Activated CD4-positive, alpha-beta T cell treated with anti-CD3 and anti-CD28 coated beads, Interleukin-2, amount 50 U/mL, for 4 hours (primary cell): Measurements from ENCODE around the gene SNX30.

Experiments
- DNase-seq, 2 experiments: peaks; one replicate each; pipeline ENCODE4 v3.0.0-alpha.2; 2020

SNX30 gene

GRCh38 chr9:112752334-112753125 lies 2.0 kb downstream of the SNX30 start:
- DNase-seq, result no peak

GRCh38 chr9:112753725-112754124 lies 3.2 kb downstream of the SNX30 start:
- DNase-seq, result no peak

DNA sequence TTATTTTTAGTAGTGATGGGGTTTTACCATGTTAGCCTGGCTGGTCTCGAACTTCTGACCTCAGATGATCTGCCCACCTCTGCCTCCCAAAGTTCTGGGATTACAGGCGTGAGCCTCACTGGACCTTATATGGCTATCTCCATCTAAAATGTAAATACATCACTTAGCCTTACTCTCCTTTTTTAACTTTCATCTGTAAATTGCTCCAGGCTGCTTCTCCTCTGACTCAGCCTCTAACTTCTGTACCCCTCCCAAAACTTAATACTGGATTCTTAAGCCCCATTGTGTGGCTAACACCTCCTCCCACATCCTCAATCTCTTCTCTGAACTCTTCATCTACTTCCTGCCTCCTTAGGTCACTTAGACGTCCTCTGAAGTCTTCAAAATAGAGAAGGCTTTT lies 4.0 kb downstream of the SNX30 start:
- no peak for DNase-seq

DNA sequence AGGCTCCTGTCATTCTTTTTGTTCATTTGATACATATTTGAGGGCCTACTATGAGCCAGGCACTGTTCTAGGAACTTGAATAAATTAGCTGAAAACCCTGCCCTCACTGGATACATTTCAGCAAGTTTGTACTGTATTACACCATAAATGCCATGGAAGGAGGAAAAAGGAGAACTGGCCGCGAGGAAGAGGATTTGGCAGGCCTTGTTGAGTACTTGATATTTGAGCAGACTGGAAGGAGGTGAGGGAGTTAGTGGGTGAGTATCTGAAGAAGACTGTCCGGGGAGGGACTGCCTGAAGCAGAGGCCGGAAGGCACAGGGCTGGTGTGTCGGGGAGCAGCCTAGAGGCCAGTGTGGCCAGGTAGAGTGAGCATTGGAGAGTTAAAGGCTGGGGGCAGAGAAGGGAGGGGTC lies 4.5 kb downstream of the SNX30 start:
- no peak for DNase-seq

GRCh38 chr9:112755675-112756074 lies 5.1 kb downstream of the SNX30 start:
- no peak for DNase-seq

- DNase-seq, result no peak
These were observed 6.8 kb downstream of the SNX30 start for GRCh38 chr9:112757282-112757883.

GRCh38 chr9:112757940-112758339 lies 7.4 kb downstream of the SNX30 start:
- no peak for DNase-seq

- DNase-seq, result no peak
These were observed 10.3 kb downstream of the SNX30 start for GRCh38 chr9:112760821-112761220.

- no peak for DNase-seq
These were observed 11.5 kb downstream of the SNX30 start for GRCh38 chr9:112761912-112762655.

- no peak for DNase-seq
These were observed 12.4 kb downstream of the SNX30 start for GRCh38 chr9:112762726-112763518.

GRCh38 chr9:112764344-112764743 lies 13.8 kb downstream of the SNX30 start:
- no peak for DNase-seq

- DNase-seq, result no peak
These were observed 14.3 kb downstream of the SNX30 start for GRCh38 chr9:112764837-112765236.

DNA sequence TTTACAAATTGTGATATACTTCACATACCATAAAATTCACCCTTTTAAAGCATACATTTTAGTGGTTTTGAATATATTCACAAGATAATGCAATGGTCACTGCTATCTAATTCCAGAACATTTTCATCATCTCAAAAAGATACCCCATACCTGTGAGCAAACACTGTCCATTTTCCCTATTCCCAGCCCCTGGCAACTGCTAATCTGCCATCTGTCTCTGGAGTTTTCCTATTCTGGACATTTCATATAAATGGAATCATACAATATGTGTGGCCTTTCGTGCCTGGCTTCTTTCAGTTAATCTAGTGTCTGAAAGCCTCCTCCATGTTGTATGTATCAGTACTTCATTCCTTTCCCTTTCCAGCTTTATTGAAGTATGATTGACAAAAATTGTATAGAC lies 14.7 kb downstream of the SNX30 start:
- DNase-seq, result no peak

DNA sequence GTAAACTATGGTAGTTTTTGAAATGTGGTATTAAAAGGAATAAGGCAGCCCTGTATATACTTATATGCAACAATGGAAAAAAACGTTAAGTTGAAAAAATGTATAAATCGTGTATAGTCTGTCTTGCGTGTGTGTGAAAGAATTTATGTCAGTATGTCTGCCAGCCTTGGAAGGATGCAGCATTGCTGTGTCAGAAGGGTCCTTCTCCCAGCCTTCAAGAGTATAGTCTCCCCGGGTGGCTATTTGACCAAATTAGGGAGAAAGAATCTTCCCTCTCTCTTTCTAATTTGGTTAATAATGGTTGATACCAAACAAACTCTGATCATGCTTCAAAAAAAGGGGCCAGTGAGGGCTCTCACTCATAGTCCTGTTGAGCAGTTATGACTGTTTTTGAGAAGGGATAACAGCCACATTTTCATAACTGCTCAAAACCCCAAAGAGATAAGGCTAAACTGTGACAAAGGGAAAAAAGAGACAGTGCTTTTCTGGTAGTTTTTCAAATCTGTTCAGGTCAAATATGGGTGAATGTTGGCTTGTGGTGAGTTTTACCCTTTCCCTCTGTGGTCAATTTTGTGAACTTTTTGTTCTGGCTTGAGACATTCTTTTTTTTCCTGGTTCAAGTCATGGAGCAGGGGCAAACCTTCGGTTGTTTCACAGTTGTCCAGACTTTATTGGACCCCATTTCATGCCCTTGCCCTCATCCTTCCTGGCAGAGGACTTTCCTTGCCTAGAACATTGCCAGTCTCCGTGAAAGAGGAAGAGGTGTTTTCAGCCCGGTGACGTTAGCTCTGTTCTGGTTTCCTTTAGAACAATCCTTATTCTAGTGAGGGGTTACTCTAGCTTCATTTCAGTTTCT lies 21.0 kb downstream of the SNX30 start:
- DNase-seq, result no peak

DNA sequence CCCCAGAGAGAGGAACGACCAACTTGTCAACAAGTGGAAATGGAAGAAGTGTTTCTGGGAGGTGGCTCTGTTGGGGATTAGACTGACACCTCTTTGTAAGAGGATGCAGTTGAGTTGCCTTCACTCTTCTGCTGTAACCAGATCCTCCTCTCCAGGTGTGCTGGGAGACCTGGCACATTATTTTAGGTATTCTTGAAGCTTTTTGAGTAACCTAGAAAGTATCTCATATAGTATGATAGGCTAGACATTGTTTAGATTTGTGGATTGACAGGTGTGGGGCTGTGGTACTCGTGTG lies 21.6 kb downstream of the SNX30 start:
- DNase-seq, result no peak

GRCh38 chr9:112772551-112772950 lies 22.0 kb downstream of the SNX30 start:
- no peak for DNase-seq

GRCh38 chr9:112774006-112774996 lies 23.7 kb downstream of the SNX30 start:
- DNase-seq, result no peak

DNA sequence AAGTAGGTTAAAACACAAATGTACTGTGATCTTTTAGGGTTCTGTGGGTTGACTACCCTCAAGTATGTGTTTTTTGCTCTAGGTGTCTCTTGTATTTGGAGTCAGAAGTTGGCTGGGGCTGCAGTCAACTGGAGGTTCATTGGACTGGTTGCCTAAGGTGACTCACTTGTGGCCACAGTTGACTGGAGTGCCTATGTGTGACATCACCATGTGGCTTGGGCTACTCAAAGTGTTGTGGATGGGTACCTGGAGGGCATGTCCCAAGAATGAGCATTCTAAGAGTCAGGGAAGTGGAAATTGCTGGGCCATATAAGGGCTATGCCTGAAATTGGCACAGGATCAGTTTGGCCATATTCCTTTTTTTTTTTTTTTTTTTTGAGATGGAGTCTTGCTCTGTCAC lies 27.4 kb downstream of the SNX30 start:
- DNase-seq, result no peak

DNA sequence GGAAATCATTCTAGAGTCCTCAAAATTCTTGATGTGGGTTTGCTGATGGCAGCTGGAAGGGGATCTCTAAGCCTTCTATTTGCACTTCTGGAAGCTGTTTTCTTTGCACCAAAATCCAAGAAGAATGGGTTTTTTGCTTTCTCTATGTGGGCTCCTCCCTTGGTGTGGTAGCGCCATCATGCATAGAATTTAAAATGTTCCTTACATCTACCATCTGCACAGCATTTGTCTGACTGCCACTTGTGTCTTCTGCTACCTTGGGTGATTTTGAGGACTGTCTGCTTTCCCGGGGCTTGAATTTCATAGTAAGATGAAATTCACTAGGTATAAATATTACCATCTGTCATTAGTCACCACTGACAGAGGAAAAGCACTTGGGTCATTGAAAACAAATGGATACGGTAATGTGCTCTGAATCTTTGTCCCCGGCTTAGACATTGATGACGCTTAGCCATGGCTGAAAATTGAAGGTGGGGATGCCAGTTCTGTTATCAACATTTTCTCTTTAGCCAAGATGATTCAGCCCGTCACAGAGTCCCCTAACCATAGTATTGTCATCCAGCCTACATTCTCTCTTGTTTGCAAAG lies 30.0 kb downstream of the SNX30 start:
- DNase-seq, result no peak

- no peak for DNase-seq
These were observed 31.7 kb downstream of the SNX30 start for GRCh38 chr9:112782218-112782617.

DNA sequence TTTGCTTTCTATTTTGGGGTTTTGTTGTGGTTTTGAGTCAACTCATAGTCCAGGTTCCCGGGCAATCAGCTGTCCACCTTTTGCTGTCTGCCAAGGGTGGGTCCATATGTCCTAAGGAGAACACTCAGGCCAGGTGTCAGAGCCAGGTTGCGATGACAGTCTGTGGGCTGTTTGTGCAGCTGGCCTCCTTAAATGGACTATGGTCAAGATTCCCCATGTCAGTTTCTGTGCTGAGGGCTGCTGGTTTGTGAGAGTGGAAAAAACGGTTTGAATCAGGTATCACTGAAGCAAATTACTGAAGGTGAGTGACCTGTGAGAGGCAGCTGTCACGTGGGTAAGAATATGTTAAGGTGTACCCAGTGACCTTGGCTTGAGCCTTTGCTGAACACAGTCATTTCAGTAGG lies 33.0 kb downstream of the SNX30 start:
- no peak for DNase-seq
